ENCODE data around the gene CASQ1.

- TF ChIP-seq ELK4 (IDR thresholded peaks at IDR 0.05; ENCODE audit: borderline replicate concordance, low read depth, low read length) (no peak), ZSCAN4 (tag by site-specific recombination; IDR thresholded peaks at IDR 0.05) (no peak), ZBTB49 (tag by site-specific recombination; IDR thresholded peaks at IDR 0.05; ENCODE audit: low read depth) (no peak), HOXA7 (CRISPR knock-in tag; IDR thresholded peaks at IDR 0.05; ENCODE audit: borderline replicate concordance) (no peak), ZNF274 (IDR thresholded peaks at IDR 0.05; ENCODE audit: low read length) (no peak), ZNF274 (tag by site-specific recombination; IDR thresholded peaks at IDR 0.05; ENCODE audit: borderline replicate concordance) (no peak)
Measured at GRCh38 chr1:160162931-160163330, 27.4 kb upstream of the CASQ1 start.

Measured in HEK293 (cell line).